Osteoblast (primary cell): ENCODE measurements around the gene TMEM141. TPM values are rescaled to one million over a fixed set of nuclear protein-coding genes. Genes with fewer than 3 reads are reported as not detected.
"Not testable (repeated sequence)": the region's sequence is repeated elsewhere in the genome, so short reads cannot be mapped to it uniquely, and the experiment has no call there.

Experiments
- DNase-seq: peaks from one replicate; pipeline ENCODE4 v3.0.0; 2011; ENCODE audit warnings: low spot score, mixed read lengths; ENCODE audit not compliant: insufficient read length; ENCODE audit errors: missing footprints
- H2AFZ ChIP-seq: 2 replicates; pipeline ENCODE4 v1.6.0; 2011; ENCODE audit warnings: mild to moderate bottlenecking, low read length
- H3K27ac ChIP-seq: 2 replicates; pipeline ENCODE4 v1.5.1; 2011; ENCODE audit warnings: mild to moderate bottlenecking, low read depth, low read length, moderate library complexity
- H3K27me3 ChIP-seq: 2 replicates; pipeline ENCODE4 v1.6.0; 2012; ENCODE audit warnings: mild to moderate bottlenecking, control low read depth, inconsistent platforms, low read length, moderate library complexity; ENCODE audit not compliant: insufficient read depth
- H3K36me3 ChIP-seq: 2 replicates; pipeline ENCODE4 v1.5.1; 2011; ENCODE audit warnings: mild to moderate bottlenecking, low read length, control low read depth, moderate library complexity; ENCODE audit not compliant: insufficient read depth
- H3K4me1 ChIP-seq: 2 replicates; pipeline ENCODE4 v1.5.1; 2011; ENCODE audit warnings: mild to moderate bottlenecking, low read length, control low read depth, moderate library complexity; ENCODE audit not compliant: insufficient read depth
- H3K4me2 ChIP-seq: 2 replicates; pipeline ENCODE4 v1.6.0; 2011; ENCODE audit warnings: mild to moderate bottlenecking, low read length; ENCODE audit not compliant: insufficient read depth
- H3K4me3 ChIP-seq: fragments of 200-600 bp; sonication (generic); 3 replicates; pipeline ENCODE4 v1.5.1; 2012; ENCODE audit warnings: mild to moderate bottlenecking, low read length, inconsistent platforms; ENCODE audit not compliant: insufficient read depth
- H3K79me2 ChIP-seq: 2 replicates; pipeline ENCODE4 v1.6.0; 2012; ENCODE audit warnings: mild to moderate bottlenecking, low read length, control low read depth, inconsistent platforms; ENCODE audit not compliant: insufficient read depth
- H3K9me3 ChIP-seq: 2 replicates; pipeline ENCODE4 v1.5.1; 2011; ENCODE audit warnings: low read depth, low read length, control low read depth
- H4K20me1 ChIP-seq: 2 replicates; pipeline ENCODE4 v1.6.0; 2012; ENCODE audit warnings: mild to moderate bottlenecking, low read length, control low read depth; ENCODE audit not compliant: insufficient read depth
- total RNA-seq: library from RNA; depleted of rRNA; stranded (reverse); fragments of >200 nt; gene quantifications from 2 replicates; pipeline ENCODE4 v1.2.3, GENCODE V29; 2012
- TF ChIP-seq, protein P1 (sequence below): IDR thresholded peaks from 2 replicates; pipeline ENCODE4 v1.5.1; 2011; ENCODE audit warnings: mild to moderate bottlenecking, low read depth, low read length, moderate library complexity; ENCODE audit errors: extremely low read depth

The TMEM141 gene
- total RNA-seq, 1 donor: 39.8 TPM

GRCh38 chr9:136832581-136832980, 41.4 kb downstream of the TMEM141 start:
- Histone ChIP-seq H2AFZ (no peak overlapping the region), H3K79me2 (no peaks in the 10 kb centered on the region), H3K4me1 (no peaks in the 10 kb centered on the region), H3K4me3 (no peak overlapping the region), H3K27ac (no peak overlapping the region), H3K36me3 (peaks cover 39% of the 10 kb centered on the region), H3K9me3 (no peaks in the 10 kb centered on the region), H4K20me1 (peaks cover 3% of the 10 kb centered on the region), H3K27me3 (no peaks in the 10 kb centered on the region), H3K4me2 (no peak overlapping the region)
- TF ChIP-seq, protein P1, sequence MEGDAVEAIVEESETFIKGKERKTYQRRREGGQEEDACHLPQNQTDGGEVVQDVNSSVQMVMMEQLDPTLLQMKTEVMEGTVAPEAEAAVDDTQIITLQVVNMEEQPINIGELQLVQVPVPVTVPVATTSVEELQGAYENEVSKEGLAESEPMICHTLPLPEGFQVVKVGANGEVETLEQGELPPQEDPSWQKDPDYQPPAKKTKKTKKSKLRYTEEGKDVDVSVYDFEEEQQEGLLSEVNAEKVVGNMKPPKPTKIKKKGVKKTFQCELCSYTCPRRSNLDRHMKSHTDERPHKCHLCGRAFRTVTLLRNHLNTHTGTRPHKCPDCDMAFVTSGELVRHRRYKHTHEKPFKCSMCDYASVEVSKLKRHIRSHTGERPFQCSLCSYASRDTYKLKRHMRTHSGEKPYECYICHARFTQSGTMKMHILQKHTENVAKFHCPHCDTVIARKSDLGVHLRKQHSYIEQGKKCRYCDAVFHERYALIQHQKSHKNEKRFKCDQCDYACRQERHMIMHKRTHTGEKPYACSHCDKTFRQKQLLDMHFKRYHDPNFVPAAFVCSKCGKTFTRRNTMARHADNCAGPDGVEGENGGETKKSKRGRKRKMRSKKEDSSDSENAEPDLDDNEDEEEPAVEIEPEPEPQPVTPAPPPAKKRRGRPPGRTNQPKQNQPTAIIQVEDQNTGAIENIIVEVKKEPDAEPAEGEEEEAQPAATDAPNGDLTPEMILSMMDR: no peak
- DNase-seq: no peak

GRCh38 chr9:136833381-136834048, 42.4 kb downstream of the TMEM141 start:
- H3K27ac ChIP-seq, H3K4me1 ChIP-seq, H2AFZ ChIP-seq, DNase-seq, H4K20me1 ChIP-seq, H3K4me3 ChIP-seq, H3K4me2 ChIP-seq, H3K27me3 ChIP-seq, H3K79me2 ChIP-seq, H3K9me3 ChIP-seq: not testable (repeated sequence)
- H3K36me3 ChIP-seq: peaks cover 36% of the 10 kb centered on the region

DNA sequence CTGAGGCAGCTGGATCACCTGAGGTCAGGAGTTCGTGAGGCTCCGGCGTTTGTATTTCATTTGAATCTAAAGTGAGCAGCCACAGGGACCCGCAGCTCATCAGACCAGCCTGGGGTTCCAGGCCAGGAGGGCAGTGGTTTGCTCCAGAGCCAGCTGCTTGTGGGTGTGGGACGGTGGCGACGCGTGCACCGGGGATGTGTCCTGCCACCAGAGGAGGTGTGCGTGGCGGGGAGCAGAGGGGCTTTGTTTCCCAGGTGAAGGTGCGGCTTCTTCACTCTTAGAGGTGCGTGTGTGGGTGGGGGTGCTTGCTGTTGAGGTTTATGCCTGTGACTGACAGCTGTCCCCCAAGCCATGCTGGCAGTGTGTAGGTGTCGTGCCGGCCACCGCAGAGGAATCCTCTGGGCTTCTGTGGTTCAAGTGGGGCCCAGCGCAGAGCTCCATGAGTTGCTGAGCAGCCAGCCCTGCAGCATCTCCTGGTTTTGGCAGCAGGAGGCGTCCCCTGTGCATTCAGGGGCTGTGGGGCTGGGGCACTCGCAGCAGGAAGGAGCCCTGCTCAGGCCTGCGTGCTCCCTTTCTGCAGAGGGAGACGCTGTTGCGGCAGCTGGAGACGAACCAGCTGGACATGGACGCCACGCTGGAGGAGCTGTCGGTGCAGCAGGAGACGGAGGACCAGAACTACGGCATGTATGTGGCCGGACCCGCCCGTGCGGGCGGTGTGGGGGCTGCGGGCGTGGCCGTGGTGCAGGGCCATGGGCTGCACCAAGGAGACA, 44.2 kb downstream of the TMEM141 start:
- no peak overlapping the region for H3K4me3 ChIP-seq
- no peak overlapping the region for H3K4me2 ChIP-seq

DNA sequence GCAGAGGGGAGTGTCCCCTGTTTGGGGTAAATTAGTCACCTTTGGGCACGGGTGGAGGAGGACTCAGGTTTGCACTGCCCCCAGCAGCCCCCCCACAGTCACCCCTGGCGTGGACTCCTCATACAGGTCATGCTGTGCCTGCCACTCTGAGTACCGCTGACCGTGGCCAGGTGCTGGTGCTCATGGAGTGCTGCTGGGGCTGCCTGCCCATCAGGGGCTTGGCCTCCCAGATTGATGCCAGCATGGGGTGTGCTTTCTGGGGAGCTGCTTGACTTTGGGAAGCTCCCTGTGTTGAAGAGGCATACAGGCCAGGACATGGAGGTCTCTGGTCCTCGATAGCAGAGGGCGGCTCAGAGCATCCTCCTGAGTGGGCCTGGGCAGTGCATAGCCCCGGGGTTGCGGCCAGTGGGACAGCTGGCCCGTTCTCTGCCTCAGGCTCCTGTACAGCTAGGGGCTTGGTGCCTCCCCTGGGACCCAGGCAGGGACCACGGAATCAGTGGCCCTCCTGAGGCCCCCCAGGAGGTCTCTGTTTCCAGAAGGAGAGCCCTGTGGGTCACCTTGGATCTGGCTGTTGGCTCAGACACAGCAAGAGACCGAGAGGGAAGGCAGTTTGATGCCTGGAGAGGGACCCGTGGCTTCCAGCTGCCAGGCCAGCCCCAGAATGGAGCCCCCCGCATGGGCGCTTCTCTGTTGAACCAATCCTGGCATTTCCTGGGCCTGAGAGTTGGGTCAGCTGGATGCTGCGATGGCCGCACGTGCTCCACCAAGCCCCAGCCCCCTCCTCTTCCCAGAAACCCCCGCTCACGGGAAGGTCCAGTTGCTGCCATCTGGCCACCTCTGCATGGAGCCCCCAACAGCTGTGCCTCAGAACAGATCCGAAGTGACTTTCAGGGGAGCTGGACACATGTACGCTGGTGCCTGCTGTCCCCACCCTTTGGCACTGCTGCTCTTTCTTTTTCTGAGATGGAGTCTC, 45.1 kb downstream of the TMEM141 start:
- H2AFZ ChIP-seq: no peak overlapping the region
- no peaks in the 10 kb centered on the region for H3K9me3 ChIP-seq
- peaks cover 1% of the 10 kb centered on the region for H4K20me1 ChIP-seq
- H3K4me3 ChIP-seq: no peak overlapping the region
- H3K4me2 ChIP-seq: no peak overlapping the region
- no peak overlapping the region for H3K27ac ChIP-seq
- peaks cover 1% of the 10 kb centered on the region for H3K4me1 ChIP-seq
- no peak for DNase-seq
- TF ChIP-seq, protein P1: no peak
- no peaks in the 10 kb centered on the region for H3K27me3 ChIP-seq
- no peaks in the 10 kb centered on the region for H3K79me2 ChIP-seq
- H3K36me3 ChIP-seq: peaks cover 15% of the 10 kb centered on the region

More for the DNA sequence above, 44.2 kb downstream of the TMEM141 start:
- Histone ChIP-seq H3K36me3 (peaks cover 21% of the 10 kb centered on the region), H2AFZ (no peak overlapping the region), H4K20me1 (peaks cover 3% of the 10 kb centered on the region), H3K4me1 (no peaks in the 10 kb centered on the region), H3K9me3 (no peaks in the 10 kb centered on the region), H3K27me3 (no peaks in the 10 kb centered on the region), H3K27ac (no peak overlapping the region), H3K79me2 (no peaks in the 10 kb centered on the region)
- TF ChIP-seq, protein P1: no peak
- DNase-seq: no peak
